Stimulated activated naive B cell treated with anti-CD40 and anti-IgM and Interleukin-4, amounts not matched to agents 10 μg/mL and 1 μg/mL and 100 μg/mL, for 72 hours (primary cell): ENCODE data around the gene APOBEC3A.
"Not testable (repeated sequence)": the region's sequence is repeated elsewhere in the genome, so short reads cannot be mapped to it uniquely, and the experiment has no call there.

Source experiments
- ATAC-seq, 2 donors: fragments of 150-1000 bp; cut with Tn5 transposase; replicated peaks; 2 replicates each; pipeline ENCODE4 v1.10.0; 2021; ENCODE audit warnings: moderate library complexity in 1 of 2
- DNase-seq: peaks from one replicate; pipeline ENCODE4 v3.0.0; 2021
- H3K27ac Mint-ChIP-seq: one replicate; pipeline ENCODE4 v1.8.0; 2022; ENCODE audit warnings: mild to moderate bottlenecking, mixed read lengths
- H3K27me3 Mint-ChIP-seq, 2 donors: one replicate each; pipeline ENCODE4 v1.8.0; 2022; ENCODE audit warnings: mixed read lengths in 2 of 2
- H3K36me3 Mint-ChIP-seq, 2 donors: one replicate each; pipeline ENCODE4 v1.8.0; 2022; ENCODE audit warnings: mixed read lengths in 2 of 2, mild to moderate bottlenecking in 1 of 2
- H3K4me1 Mint-ChIP-seq, 2 donors: one replicate each; pipeline ENCODE4 v1.8.0; 2022; ENCODE audit warnings: mixed read lengths in 2 of 2, mild to moderate bottlenecking in 1 of 2
- H3K4me3 Mint-ChIP-seq, 2 donors: one replicate each; pipeline ENCODE4 v1.8.0; 2022; ENCODE audit warnings: mild to moderate bottlenecking in 2 of 2, mixed read lengths in 2 of 2, moderate library complexity in 1 of 2
- H3K9me3 Mint-ChIP-seq, 2 donors: one replicate each; pipeline ENCODE4 v1.8.0; 2022; ENCODE audit warnings: mixed read lengths in 2 of 2, mild to moderate bottlenecking in 1 of 2

APOBEC3A gene

GRCh38 chr22:38987171-38987895 is 29.9 kb downstream of the APOBEC3A start:
- peaks cover 2 to 4% of the 10 kb centered on the region in 2 donors for H3K9me3 Mint-ChIP-seq

GRCh38 chr22:38989466-38989865 is 32.1 kb downstream of the APOBEC3A start:
- ATAC-seq (no peak), DNase-seq (no peak)
- H3K4me1 Mint-ChIP-seq: peaks cover 18 to 21% of the 10 kb centered on the region in 2 donors
- H3K27ac Mint-ChIP-seq: no peak overlapping the region
- no peaks in the 10 kb centered on the region for H3K36me3 Mint-ChIP-seq
- no peaks in the 10 kb centered on the region for H3K9me3 Mint-ChIP-seq
- peaks cover 9 to 13% of the 10 kb centered on the region in 2 donors for H3K27me3 Mint-ChIP-seq
- H3K4me3 Mint-ChIP-seq: no peak overlapping the region

More at GRCh38 chr22:38987171-38987895, 29.9 kb downstream of the APOBEC3A start:
- H3K27me3 Mint-ChIP-seq: no peaks in the 10 kb centered on the region
- ATAC-seq (no peak), DNase-seq (no peak)
- peaks cover 0 to 4% of the 10 kb centered on the region in 2 donors for H3K36me3 Mint-ChIP-seq
- H3K4me1 Mint-ChIP-seq: peaks cover 22 to 23% of the 10 kb centered on the region in 2 donors
- H3K27ac Mint-ChIP-seq: peak overlapping the region; percentile 47
- H3K4me3 Mint-ChIP-seq: no peak overlapping the region

- not testable (repeated sequence) for H3K36me3 Mint-ChIP-seq, H3K27ac Mint-ChIP-seq, H3K4me3 Mint-ChIP-seq, H3K9me3 Mint-ChIP-seq, DNase-seq
- Mint-ChIP-seq H3K4me1 (peaks cover 5 to 12% of the 10 kb centered on the region in 2 donors), H3K27me3 (peaks cover 21 to 29% of the 10 kb centered on the region in 2 donors)
- ATAC-seq: peak in 1 of 2 donors; percentile 33
Measured at GRCh38 chr22:38992871-38993371, 35.5 kb downstream of the APOBEC3A start.

- H3K27me3 Mint-ChIP-seq: peaks cover 29 to 34% of the 10 kb centered on the region in 2 donors
- ATAC-seq: no peak
Measured at GRCh38 chr22:38996105-38996504, 38.7 kb downstream of the APOBEC3A start.

GRCh38 chr22:38997518-38997917 is 40.1 kb downstream of the APOBEC3A start:
- Mint-ChIP-seq H3K36me3 (peaks cover 2 to 4% of the 10 kb centered on the region in 2 donors), H3K4me1 (peaks cover 5 to 10% of the 10 kb centered on the region in 2 donors), H3K9me3 (peaks cover 3 to 7% of the 10 kb centered on the region in 2 donors), H3K27me3 (peaks cover 29 to 34% of the 10 kb centered on the region in 2 donors), H3K4me3 (no peak overlapping the region), H3K27ac (no peak overlapping the region)
- ATAC-seq: no peak
- no peak for DNase-seq

More at GRCh38 chr22:38996105-38996504, 38.7 kb downstream of the APOBEC3A start:
- Mint-ChIP-seq H3K9me3 (peaks cover 3 to 7% of the 10 kb centered on the region in 2 donors), H3K4me1 (peaks cover 5 to 10% of the 10 kb centered on the region in 2 donors), H3K4me3 (no peak overlapping the region), H3K27ac (no peak overlapping the region), H3K36me3 (peaks cover 2 to 4% of the 10 kb centered on the region in 2 donors)
- DNase-seq: no peak

GRCh38 chr22:39003165-39003638 is 45.8 kb downstream of the APOBEC3A start:
- no peak overlapping the region for H3K4me3 Mint-ChIP-seq
- peaks cover 5 to 16% of the 10 kb centered on the region in 2 donors for H3K4me1 Mint-ChIP-seq
- no peaks in the 10 kb centered on the region for H3K9me3 Mint-ChIP-seq
- peaks cover 5% of the 10 kb centered on the region in 2 donors for H3K27me3 Mint-ChIP-seq
- peak; percentile 97 to 99 for ATAC-seq
- peak; percentile 68 for DNase-seq
- H3K36me3 Mint-ChIP-seq: peaks cover 0 to under 1% of the 10 kb centered on the region in 2 donors
- H3K27ac Mint-ChIP-seq: peak overlapping the region; percentile 7

- DNase-seq (no peak), ATAC-seq (no peak)
- Mint-ChIP-seq H3K27me3 (no peaks in the 10 kb centered on the region), H3K27ac (no peak overlapping the region), H3K36me3 (no peaks in the 10 kb centered on the region), H3K4me3 (no peak overlapping the region), H3K4me1 (peaks cover 12 to 33% of the 10 kb centered on the region in 2 donors), H3K9me3 (no peaks in the 10 kb centered on the region)
Measured at GRCh38 chr22:39007177-39007576, 49.8 kb downstream of the APOBEC3A start.

GRCh38 chr22:39008271-39008850 is 51.0 kb downstream of the APOBEC3A start:
- not testable (repeated sequence) for H3K27ac Mint-ChIP-seq, ATAC-seq, H3K4me3 Mint-ChIP-seq, H3K9me3 Mint-ChIP-seq, DNase-seq, H3K27me3 Mint-ChIP-seq, H3K36me3 Mint-ChIP-seq
- peaks cover 14 to 37% of the 10 kb centered on the region in 2 donors for H3K4me1 Mint-ChIP-seq

GRCh38 chr22:39010946-39011345 is 53.5 kb downstream of the APOBEC3A start:
- H3K4me1 Mint-ChIP-seq: peaks cover 20 to 52% of the 10 kb centered on the region in 2 donors
- peak overlapping the region in 1 of 2 donors; percentile 5 for H3K4me3 Mint-ChIP-seq
- peaks cover 4% of the 10 kb centered on the region in 2 donors for H3K36me3 Mint-ChIP-seq
- no peaks in the 10 kb centered on the region for H3K27me3 Mint-ChIP-seq
- DNase-seq: no peak
- no peak overlapping the region for H3K27ac Mint-ChIP-seq
- H3K9me3 Mint-ChIP-seq: no peaks in the 10 kb centered on the region
- ATAC-seq: no peak
